ENCODE results near the gene TBX19. TPM values are rescaled to one million over a fixed set of nuclear protein-coding genes. Genes with fewer than 3 reads are reported as not detected.

The TBX19 gene
- total RNA-seq, 4 donors from 2014 or later = 1.4 to 8.5 (median 4.8) TPM

DNA sequence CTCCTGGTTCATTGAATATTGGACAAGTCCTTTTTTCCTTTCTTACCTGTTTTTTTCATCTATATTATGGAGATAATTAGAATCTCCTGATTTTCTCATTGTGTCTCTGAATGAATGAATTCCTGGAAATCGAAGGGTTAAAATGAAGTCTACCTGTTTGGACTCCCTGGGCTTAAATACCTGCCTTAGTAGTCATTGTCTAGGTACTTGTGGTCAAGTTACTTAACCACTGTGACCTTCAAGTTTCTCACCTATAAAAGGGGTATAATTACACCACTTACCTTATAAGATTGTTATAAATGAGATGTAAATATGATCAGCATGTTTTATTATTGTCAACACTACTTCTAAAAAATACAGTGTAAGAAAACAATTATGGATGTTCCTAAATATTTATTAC is 9.0 kb upstream of the TBX19 start:
- H3K36me3 ChIP-seq = no peaks in the 10 kb centered on the region
- H3K4me1 ChIP-seq = no peaks in the 10 kb centered on the region
- no peak overlapping the region for H3K27ac ChIP-seq
- H3K27me3 ChIP-seq = no peaks in the 10 kb centered on the region
- TF ChIP-seq, protein P1, sequence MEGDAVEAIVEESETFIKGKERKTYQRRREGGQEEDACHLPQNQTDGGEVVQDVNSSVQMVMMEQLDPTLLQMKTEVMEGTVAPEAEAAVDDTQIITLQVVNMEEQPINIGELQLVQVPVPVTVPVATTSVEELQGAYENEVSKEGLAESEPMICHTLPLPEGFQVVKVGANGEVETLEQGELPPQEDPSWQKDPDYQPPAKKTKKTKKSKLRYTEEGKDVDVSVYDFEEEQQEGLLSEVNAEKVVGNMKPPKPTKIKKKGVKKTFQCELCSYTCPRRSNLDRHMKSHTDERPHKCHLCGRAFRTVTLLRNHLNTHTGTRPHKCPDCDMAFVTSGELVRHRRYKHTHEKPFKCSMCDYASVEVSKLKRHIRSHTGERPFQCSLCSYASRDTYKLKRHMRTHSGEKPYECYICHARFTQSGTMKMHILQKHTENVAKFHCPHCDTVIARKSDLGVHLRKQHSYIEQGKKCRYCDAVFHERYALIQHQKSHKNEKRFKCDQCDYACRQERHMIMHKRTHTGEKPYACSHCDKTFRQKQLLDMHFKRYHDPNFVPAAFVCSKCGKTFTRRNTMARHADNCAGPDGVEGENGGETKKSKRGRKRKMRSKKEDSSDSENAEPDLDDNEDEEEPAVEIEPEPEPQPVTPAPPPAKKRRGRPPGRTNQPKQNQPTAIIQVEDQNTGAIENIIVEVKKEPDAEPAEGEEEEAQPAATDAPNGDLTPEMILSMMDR (IDR thresholded peaks at IDR 0.05) = no peak
- TF ChIP-seq POLR2A (IDR thresholded peaks at IDR 0.05) = no peak
- no peak for DNase-seq
- no peak overlapping the region for H3K4me3 ChIP-seq
- peaks cover 0 to 4% of the 10 kb centered on the region in 2 donors for H3K9me3 ChIP-seq
- intact Hi-C loops (cut with DNase I; ENCODE audit: low total_unique reads) = no loop called here

DNA sequence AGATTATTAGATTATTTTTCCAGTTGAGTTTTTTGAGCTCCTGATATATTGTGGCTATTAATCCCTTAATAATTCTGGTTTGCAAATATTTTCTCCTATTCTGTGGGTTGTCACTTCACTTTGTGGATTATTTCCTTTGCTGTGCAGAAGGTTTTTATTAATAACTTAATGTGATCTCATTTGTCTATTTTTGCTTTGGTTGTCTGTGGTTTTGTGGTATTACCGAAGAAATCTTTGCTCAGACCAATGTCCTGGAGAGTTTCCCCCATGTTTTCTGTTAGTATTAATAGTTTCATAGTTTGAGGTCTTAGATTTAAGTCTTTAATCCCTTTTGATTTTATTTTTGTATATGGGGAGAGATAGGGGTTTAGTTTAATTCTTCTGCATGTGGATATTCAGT is 7.1 kb upstream of the TBX19 start:
- Histone ChIP-seq H3K4me3 (no peak overlapping the region), H3K36me3 (no peaks in the 10 kb centered on the region), H3K27me3 (no peaks in the 10 kb centered on the region), H3K4me1 (no peaks in the 10 kb centered on the region), H3K27ac (no peak overlapping the region), H3K9me3 (peaks cover 0 to 8% of the 10 kb centered on the region in 2 donors)
- intact Hi-C loops (cut with DNase I; ENCODE audit: low total_unique reads) = no loop called here
- DNase-seq = no peak
- TF ChIP-seq, protein P1 (IDR thresholded peaks at IDR 0.05) = no peak
- TF ChIP-seq POLR2A (IDR thresholded peaks at IDR 0.05) = no peak

DNA sequence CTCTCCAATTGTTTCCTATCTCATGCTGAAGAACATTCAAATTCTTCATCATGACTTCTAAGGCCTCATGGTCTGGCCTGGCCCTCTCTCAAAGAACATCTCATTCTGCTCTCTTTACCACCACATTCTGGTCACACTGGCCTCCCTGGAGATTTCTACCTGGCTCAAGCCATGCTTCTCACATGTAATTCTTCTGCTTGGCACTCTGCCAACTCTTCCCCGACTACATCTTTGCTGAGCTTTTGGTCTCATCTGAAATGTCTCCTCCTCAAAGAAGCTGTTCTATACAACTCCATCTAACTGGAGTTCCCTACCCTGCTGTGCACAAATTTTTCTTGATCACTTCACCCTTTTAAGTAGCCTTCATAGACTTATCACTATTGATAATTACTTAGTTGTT is 1.4 kb upstream of the TBX19 start:
- no peaks in the 10 kb centered on the region for H3K27me3 ChIP-seq
- peak in 1 of 2 donors; percentile 23 for DNase-seq

GRCh38 chr1:168281603-168282325 is 1.1 kb downstream of the TBX19 start:
- peaks cover 0 to 3% of the 10 kb centered on the region in 2 donors for H3K9me3 ChIP-seq
- TF ChIP-seq, protein P1 (IDR thresholded peaks at IDR 0.05) = no peak
- no peak for TF ChIP-seq POLR2A (IDR thresholded peaks at IDR 0.05)
- no peaks in the 10 kb centered on the region for H3K27me3 ChIP-seq
- no peaks in the 10 kb centered on the region for H3K36me3 ChIP-seq
- no peak overlapping the region for H3K4me3 ChIP-seq
- DNase-seq = no peak
- no peak overlapping the region for H3K27ac ChIP-seq
- H3K4me1 ChIP-seq = peaks cover 0 to 6% of the 10 kb centered on the region in 2 donors
- intact Hi-C loops (cut with DNase I; ENCODE audit: low total_unique reads) = no loop called here

More for the DNA sequence above, 1.4 kb upstream of the TBX19 start:
- H3K4me1 ChIP-seq = no peaks in the 10 kb centered on the region
- no peak overlapping the region for H3K4me3 ChIP-seq
- TF ChIP-seq POLR2A (IDR thresholded peaks at IDR 0.05) = no peak
- TF ChIP-seq, protein P1 (IDR thresholded peaks at IDR 0.05) = no peak
- H3K36me3 ChIP-seq = no peaks in the 10 kb centered on the region
- intact Hi-C loops (cut with DNase I; ENCODE audit: low total_unique reads) = no loop called here
- peaks cover 0 to 8% of the 10 kb centered on the region in 2 donors for H3K9me3 ChIP-seq
- H3K27ac ChIP-seq = no peak overlapping the region

DNA sequence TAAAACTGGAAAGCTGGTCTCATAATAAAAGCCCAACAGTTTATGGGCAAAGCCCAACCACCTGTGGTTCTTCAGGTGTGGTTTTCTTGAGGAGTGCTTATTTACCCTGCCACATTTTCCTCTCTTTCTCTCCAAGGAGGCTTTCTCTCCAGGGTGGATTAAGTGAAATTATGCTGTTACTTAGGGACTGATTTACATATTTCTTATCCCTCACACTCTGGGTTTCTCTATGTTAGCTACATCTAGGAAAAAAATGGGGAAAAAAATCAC is 4.8 kb downstream of the TBX19 start:
- Histone ChIP-seq H3K4me3 (no peak overlapping the region), H3K4me1 (peaks cover 0 to 6% of the 10 kb centered on the region in 2 donors), H3K27me3 (no peaks in the 10 kb centered on the region), H3K36me3 (no peaks in the 10 kb centered on the region), H3K27ac (peak overlapping the region; percentile 34 to 55), H3K9me3 (no peaks in the 10 kb centered on the region)
- intact Hi-C loops (cut with DNase I; ENCODE audit: low total_unique reads) = no loop called here
- no peak for TF ChIP-seq POLR2A (IDR thresholded peaks at IDR 0.05)
- TF ChIP-seq, protein P1 (IDR thresholded peaks at IDR 0.05) = no peak
- DNase-seq = no peak
